Choroid plexus epithelial cell (primary cell): ENCODE results near the gene NLRC3.

Source experiments
- DNase-seq: peaks from one replicate; pipeline ENCODE4 v3.0.0-alpha.2; 2010; ENCODE audit warnings: low read depth
- H3K4me3 ChIP-seq: 2 replicates; pipeline ENCODE4 v1.5.1; 2011; ENCODE audit warnings: low read depth, mild to moderate bottlenecking, control low read depth, low read length, moderate library complexity
- TF ChIP-seq, protein P1 (sequence below): conservative IDR thresholded peaks from 2 replicates; pipeline ENCODE4 v1.5.1; 2011; ENCODE audit warnings: low read depth, mild to moderate bottlenecking, control low read depth, inconsistent platforms, low read length, moderate library complexity

NLRC3 gene

DNA sequence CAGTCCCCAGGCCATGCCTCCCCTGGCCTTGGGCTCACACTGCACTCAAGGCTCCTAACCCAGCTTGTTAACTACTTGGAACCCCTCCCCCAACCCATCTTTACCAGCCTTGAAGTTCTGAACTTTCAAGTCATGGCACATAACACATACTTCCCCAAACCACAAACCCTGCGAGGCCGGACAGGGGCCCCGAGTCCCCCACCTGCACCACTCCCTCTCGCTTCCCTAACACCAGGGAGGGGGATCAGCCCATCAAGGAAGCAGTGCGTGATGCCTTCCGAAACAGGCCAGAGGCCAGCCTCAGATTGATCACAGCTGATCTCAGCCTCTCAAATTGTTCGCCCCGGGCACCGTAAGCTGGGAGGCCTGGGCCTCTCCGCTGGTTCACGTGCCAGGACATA, 3.0 kb upstream of the NLRC3 start:
- no peak overlapping the region for H3K4me3 ChIP-seq
- TF ChIP-seq, protein P1, sequence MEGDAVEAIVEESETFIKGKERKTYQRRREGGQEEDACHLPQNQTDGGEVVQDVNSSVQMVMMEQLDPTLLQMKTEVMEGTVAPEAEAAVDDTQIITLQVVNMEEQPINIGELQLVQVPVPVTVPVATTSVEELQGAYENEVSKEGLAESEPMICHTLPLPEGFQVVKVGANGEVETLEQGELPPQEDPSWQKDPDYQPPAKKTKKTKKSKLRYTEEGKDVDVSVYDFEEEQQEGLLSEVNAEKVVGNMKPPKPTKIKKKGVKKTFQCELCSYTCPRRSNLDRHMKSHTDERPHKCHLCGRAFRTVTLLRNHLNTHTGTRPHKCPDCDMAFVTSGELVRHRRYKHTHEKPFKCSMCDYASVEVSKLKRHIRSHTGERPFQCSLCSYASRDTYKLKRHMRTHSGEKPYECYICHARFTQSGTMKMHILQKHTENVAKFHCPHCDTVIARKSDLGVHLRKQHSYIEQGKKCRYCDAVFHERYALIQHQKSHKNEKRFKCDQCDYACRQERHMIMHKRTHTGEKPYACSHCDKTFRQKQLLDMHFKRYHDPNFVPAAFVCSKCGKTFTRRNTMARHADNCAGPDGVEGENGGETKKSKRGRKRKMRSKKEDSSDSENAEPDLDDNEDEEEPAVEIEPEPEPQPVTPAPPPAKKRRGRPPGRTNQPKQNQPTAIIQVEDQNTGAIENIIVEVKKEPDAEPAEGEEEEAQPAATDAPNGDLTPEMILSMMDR: no peak
- no peak for DNase-seq

DNA sequence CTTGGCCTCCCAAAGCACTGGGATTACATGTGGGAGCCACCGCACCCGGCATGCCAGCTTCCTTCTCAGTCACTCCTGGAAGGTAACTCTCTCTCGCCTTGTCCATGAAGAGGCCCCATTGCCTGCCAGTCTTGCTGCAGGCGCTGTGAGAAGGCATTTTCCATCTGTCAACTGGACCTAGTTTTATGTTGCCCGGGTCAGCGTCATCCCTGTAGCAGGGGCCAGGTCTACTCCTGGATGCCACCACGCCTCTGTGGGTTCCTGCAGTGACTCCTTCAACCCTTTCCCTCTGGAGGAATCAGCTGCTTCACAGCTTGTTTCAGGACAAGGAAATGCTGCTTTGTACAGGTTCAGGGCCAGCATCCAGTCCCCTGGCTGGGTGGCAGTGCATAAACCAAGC, 2.6 kb upstream of the NLRC3 start:
- TF ChIP-seq, protein P1: no peak
- DNase-seq: no peak
- no peak overlapping the region for H3K4me3 ChIP-seq

DNA sequence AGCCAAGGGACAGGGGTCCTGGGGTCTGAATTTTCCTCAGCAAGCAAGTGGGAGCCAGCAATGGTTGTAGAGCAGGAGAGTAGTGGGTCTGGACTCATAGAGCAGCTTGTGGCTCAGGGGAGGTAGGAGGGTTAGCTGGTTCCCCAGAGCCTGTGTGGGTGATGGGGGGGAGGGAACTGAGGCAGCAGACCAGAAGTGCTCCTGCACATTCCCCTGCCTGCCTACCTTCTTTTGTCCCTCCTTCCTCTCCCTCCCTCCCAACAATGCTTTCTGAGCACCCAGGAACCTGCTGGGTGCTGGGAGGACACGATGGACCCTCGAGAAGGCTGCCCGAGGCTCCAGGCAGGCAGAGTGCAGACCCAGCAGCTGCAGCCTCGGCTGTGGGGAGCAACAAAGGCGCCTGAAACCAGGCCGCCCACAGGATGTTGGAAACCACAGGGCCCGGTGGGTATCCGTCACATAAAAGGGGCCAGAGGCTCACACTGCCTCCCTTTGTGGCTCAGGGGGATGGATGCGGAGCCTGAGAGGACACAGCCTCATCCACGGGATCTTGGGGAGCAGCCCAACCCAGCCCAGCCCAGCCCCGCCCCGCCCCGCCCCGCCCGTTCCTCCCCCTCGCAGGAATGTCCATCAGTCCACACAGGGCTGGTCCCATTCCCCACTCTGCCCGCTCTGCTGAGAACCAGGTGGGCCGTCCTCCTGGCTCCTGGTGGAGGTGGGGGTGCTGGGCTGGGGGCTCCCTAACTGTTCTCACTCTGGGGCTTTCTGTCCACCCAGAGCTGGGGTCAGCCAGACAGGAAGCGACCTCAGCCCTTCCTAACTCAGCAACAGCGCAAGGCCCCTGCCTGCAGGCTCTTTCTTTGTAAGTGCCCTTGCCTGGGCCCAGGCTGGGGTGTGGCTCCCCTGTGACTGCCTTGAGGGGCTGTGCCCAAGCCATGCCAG, 1.7 kb upstream of the NLRC3 start:
- H3K4me3 ChIP-seq: no peak overlapping the region
- no peak for DNase-seq
- TF ChIP-seq, protein P1: no peak

DNA sequence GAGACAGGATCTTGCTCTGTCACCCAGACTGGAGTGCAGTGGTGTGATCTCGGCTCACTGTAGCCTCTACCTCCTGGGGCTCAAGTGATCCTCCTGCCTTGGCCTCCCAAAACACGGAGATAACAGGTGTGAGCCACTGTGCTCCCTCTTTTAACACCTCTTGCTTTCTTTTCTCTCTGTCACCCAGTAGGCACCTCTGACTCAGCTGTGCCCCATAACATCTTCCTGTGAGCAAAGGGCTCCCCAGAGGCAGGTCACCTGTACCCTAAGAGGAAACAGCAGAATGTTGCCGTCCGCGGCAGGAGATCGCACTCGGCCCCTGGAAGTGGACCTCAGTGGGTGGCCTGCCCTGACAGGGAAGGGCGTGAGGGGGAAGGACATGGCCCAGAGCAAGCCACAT, 918 bp upstream of the NLRC3 start:
- DNase-seq: no peak
- TF ChIP-seq, protein P1: no peak
- no peak overlapping the region for H3K4me3 ChIP-seq

DNA sequence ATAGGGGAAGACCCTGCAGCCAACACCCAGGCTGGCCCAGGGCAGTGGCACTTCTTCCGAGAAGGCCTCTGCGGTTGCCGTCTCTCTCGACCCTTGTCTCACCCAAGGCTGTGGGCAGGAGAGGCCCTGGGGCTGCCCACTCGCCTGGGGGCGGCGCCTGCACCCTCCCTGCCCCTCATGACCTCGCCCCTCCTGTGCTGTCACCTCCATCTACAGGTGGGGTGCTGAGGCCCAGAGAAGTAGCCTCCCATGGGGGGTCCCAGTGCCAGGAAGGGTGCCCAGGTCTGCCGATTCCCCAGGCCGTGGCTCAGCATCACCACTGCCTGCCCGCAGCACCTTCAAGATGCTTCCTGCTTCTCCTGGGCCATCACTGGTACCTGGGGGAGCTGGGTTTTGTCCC, 992 bp downstream of the NLRC3 start:
- TF ChIP-seq, protein P1: no peak
- no peak overlapping the region for H3K4me3 ChIP-seq
- DNase-seq: no peak

DNA sequence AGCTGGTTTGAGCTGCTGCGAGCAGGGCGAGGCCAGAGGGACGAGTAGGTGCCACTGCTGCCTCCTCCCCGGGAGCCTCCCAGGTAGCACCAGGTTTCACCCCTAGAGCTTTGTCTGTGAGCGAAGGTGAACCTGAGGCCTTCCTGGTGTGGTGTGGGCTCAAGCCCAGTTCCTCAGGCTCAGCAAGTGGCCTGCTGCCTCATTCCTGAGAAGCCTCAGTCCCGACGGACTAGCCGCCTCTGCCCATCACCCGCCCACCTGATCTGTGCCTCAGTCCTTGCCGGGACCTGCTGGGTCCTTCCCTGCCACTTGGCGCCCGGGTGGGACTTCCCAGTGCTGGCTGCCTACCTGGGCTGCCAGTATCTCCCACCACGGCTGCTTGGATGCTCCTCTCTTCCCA, 1.7 kb downstream of the NLRC3 start:
- DNase-seq: no peak
- TF ChIP-seq, protein P1: no peak
- no peak overlapping the region for H3K4me3 ChIP-seq

DNA sequence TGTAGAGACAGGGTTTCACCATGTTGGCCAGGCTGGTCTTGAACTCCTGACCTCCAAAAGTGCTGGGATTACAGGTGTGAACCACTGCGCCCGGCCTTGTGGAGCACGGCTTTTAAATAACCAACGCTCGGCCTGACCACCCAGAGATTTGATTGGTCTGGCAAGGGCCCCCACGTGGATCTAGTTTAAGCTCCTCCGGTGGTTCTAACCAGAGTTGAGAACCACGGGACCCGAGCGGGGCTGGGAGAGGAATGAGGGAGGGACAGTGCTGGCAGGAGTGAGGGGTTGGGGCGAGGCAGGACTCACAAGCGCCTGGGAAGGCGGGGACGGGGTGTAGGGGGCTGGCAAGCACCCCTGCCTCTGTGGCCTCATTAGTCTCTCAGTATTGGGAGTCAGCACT, 3.0 kb downstream of the NLRC3 start:
- no peak overlapping the region for H3K4me3 ChIP-seq
- TF ChIP-seq, protein P1: no peak
- DNase-seq: no peak
